Frontal cortex (tissue), 4 donors: ENCODE measurements around the gene CACNG6. TPM values are rescaled to one million over a fixed set of nuclear protein-coding genes. Genes with fewer than 3 reads are reported as not detected.
"Not testable (repeated sequence)": the region's sequence is repeated elsewhere in the genome, so short reads cannot be mapped to it uniquely, and the experiment has no call there.

ENCODE experiments used
- DNase-seq, 2 donors: peaks; one replicate each; pipeline ENCODE4 v3.0.0; 2012; ENCODE audit warnings: low spot score in 2 of 2
- FAIRE-seq: peaks from 2 replicates; lab custom pipeline; 2012; peaks lifted over from hg19 to GRCh38; lab: Jason Lieb, UNC
- total RNA-seq: library from RNA; depleted of rRNA; stranded (reverse); fragments of >200 nt; gene quantifications from one replicate; pipeline ENCODE4 v1.2.3, GENCODE V29; 2014
- donor health status: control.
- donor health status: control.
- donor health status: control.

Gene CACNG6
- total RNA-seq: under 0.01 TPM

- peak in 1 of 2 donors; percentile 56 for DNase-seq
- FAIRE-seq: no peak
These were observed at the start of gene CACNG6 for GRCh38 chr19:53991224-53992113. CACNG6 (plus strand) TSS chr19:53991637; CDS start chr19:53992878, 1,241 bp downstream.

GRCh38 chr19:53942001-53942786 is 49.2 kb upstream of the CACNG6 start:
- DNase-seq: no peak
- FAIRE-seq: no peak

- FAIRE-seq (no peak), DNase-seq (no peak)
These were observed 47.0 kb upstream of the CACNG6 start for GRCh38 chr19:53944416-53944815.

GRCh38 chr19:53944933-53945332 is 46.5 kb upstream of the CACNG6 start:
- FAIRE-seq (no peak), DNase-seq (no peak)

- no peak for FAIRE-seq
- no peak for DNase-seq
These were observed 46.0 kb upstream of the CACNG6 start for GRCh38 chr19:53945441-53945840.

- FAIRE-seq (no peak), DNase-seq (no peak)
These were observed 45.4 kb upstream of the CACNG6 start for GRCh38 chr19:53945998-53946397.

- no peak for FAIRE-seq
- no peak for DNase-seq
These were observed 43.8 kb upstream of the CACNG6 start for GRCh38 chr19:53947624-53948023.

- DNase-seq: not testable (repeated sequence)
- FAIRE-seq: peak; percentile 39
These were observed 42.8 kb upstream of the CACNG6 start for GRCh38 chr19:53948611-53949010.

- FAIRE-seq (no peak), DNase-seq (no peak)
These were observed 40.0 kb upstream of the CACNG6 start for GRCh38 chr19:53951436-53951835.

- DNase-seq: no peak
These were observed 39.5 kb upstream of the CACNG6 start for GRCh38 chr19:53951947-53952346.

GRCh38 chr19:53953383-53953782 is 38.1 kb upstream of the CACNG6 start:
- DNase-seq (no peak), FAIRE-seq (no peak)

More at GRCh38 chr19:53951947-53952346, 39.5 kb upstream of the CACNG6 start:
- no peak for FAIRE-seq

- DNase-seq (no peak), FAIRE-seq (no peak)
These were observed 33.8 kb upstream of the CACNG6 start for GRCh38 chr19:53957448-53958167.

- no peak for FAIRE-seq
- DNase-seq: peak in 1 of 2 donors; percentile 68
These were observed 33.3 kb upstream of the CACNG6 start for GRCh38 chr19:53958168-53958571.

- FAIRE-seq (no peak), DNase-seq (peak in 1 of 2 donors; percentile 38)
These were observed 32.3 kb upstream of the CACNG6 start for GRCh38 chr19:53958823-53959757.

GRCh38 chr19:53960187-53960586 is 31.2 kb upstream of the CACNG6 start:
- DNase-seq: peak in 1 of 2 donors; percentile 29

GRCh38 chr19:53960886-53961285 is 30.6 kb upstream of the CACNG6 start:
- FAIRE-seq: no peak
- no peak for DNase-seq

More at GRCh38 chr19:53960187-53960586, 31.2 kb upstream of the CACNG6 start:
- no peak for FAIRE-seq

- FAIRE-seq (no peak), DNase-seq (no peak)
These were observed 29.7 kb upstream of the CACNG6 start for GRCh38 chr19:53961523-53962356.

GRCh38 chr19:53962887-53963431 is 28.5 kb upstream of the CACNG6 start, which contains the start of gene CACNG8:
CACNG8 (plus strand) TSS chr19:53962937.
- DNase-seq: peak in 1 of 2 donors; percentile 43

More at GRCh38 chr19:53962887-53963431, 28.5 kb upstream of the CACNG6 start, which contains the start of gene CACNG8:
- FAIRE-seq: no peak
